H1 (cell line): ENCODE measurements around the gene CMTM5.

Source experiments
- CREB1 ChIP-seq: IDR thresholded peaks from 2 replicates; pipeline ENCODE4 v1.6.1; 2012; ENCODE audit warnings: inconsistent platforms
- EGR1 ChIP-seq: IDR thresholded peaks from 2 replicates; pipeline ENCODE4 v1.6.1; 2011; ENCODE audit warnings: low read depth, low read length, borderline replicate concordance
- EZH2 ChIP-seq: fragments of 200-600 bp; sonication (generic); IDR thresholded peaks from 2 replicates; pipeline ENCODE4 v1.7.1; 2012; ENCODE audit warnings: low read depth, mild to moderate bottlenecking, moderate library complexity, low read length, inconsistent platforms; ENCODE audit not compliant: severe bottlenecking
- POLR2AphosphoS5 ChIP-seq: IDR thresholded peaks from 2 replicates; pipeline ENCODE4 v1.6.1; 2011; ENCODE audit warnings: low read depth, low read length
- TEAD4 ChIP-seq: IDR thresholded peaks from 2 replicates; pipeline ENCODE4 v1.6.1; 2012; ENCODE audit warnings: low read depth, low read length, inconsistent platforms, mixed read lengths
- YY1 ChIP-seq: IDR thresholded peaks from 2 replicates; pipeline ENCODE4 v1.6.1; 2011; ENCODE audit warnings: low read depth, mild to moderate bottlenecking, low read length
- TF ChIP-seq, protein P1 (sequence below): IDR thresholded peaks from 2 replicates; pipeline ENCODE4 v1.6.1; 2011; ENCODE audit warnings: low read length, improper control_type of control experiment
- TF ChIP-seq, protein P2 (sequence below), 3 experiments: IDR thresholded peaks; 1 replicate in 2 of 3; 2 replicates in 1 of 3; pipeline versions ENCODE4 v1.5.1 to v1.6.1; 2011; ENCODE audit warnings: low read length in 3 of 3, mild to moderate bottlenecking in 3 of 3, inconsistent platforms in 2 of 3, low read depth in 1 of 3, moderate library complexity in 1 of 3; ENCODE audit not compliant: insufficient read depth in 1 of 3; ENCODE audit errors: control extremely low read depth in 1 of 3

DNA sequence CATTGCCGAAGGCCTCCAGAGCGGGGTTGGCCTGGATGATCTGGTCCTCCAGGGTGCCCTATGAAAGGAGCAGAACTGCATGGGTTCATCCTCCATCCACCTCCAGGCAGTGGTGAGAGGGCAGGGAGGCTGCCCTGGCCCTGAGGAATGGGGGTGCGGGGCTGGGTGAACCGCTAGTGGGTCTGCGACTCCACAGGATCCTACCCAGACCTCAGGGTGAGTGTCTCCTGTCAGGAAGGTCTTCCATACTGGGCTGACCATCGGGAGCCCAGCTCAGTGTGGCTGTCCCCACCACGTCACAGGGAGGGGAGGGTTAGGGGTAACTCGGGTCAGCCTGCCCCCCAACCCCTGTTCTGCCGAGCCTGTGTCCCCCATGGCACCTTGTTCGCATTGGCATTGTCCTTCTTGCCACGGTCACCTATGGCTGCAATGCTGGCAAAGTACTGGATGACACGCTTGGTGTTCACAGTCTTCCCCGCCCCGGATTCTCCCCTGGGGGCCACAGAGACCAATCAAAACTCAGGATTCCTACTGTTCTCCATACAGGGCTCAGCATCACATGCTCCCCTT lies 27.6 kb downstream of the CMTM5 start:
- TF ChIP-seq CREB1 = no peak
- TF ChIP-seq, protein P1, sequence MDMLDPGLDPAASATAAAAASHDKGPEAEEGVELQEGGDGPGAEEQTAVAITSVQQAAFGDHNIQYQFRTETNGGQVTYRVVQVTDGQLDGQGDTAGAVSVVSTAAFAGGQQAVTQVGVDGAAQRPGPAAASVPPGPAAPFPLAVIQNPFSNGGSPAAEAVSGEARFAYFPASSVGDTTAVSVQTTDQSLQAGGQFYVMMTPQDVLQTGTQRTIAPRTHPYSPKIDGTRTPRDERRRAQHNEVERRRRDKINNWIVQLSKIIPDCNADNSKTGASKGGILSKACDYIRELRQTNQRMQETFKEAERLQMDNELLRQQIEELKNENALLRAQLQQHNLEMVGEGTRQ = no peak
- TF ChIP-seq EZH2 = no peak
- TF ChIP-seq TEAD4 = no peak
- TF ChIP-seq YY1 = no peak
- TF ChIP-seq, protein P2, sequence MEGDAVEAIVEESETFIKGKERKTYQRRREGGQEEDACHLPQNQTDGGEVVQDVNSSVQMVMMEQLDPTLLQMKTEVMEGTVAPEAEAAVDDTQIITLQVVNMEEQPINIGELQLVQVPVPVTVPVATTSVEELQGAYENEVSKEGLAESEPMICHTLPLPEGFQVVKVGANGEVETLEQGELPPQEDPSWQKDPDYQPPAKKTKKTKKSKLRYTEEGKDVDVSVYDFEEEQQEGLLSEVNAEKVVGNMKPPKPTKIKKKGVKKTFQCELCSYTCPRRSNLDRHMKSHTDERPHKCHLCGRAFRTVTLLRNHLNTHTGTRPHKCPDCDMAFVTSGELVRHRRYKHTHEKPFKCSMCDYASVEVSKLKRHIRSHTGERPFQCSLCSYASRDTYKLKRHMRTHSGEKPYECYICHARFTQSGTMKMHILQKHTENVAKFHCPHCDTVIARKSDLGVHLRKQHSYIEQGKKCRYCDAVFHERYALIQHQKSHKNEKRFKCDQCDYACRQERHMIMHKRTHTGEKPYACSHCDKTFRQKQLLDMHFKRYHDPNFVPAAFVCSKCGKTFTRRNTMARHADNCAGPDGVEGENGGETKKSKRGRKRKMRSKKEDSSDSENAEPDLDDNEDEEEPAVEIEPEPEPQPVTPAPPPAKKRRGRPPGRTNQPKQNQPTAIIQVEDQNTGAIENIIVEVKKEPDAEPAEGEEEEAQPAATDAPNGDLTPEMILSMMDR (IDR thresholded peaks at IDR 0.05; ENCODE audit: control extremely low read depth in 1 of 3, insufficient read depth in 1 of 3, low read depth in 1 of 3, low read length in 3 of 3) = no peak
- no peak for TF ChIP-seq EGR1
- TF ChIP-seq POLR2AphosphoS5 = no peak
